Measurements from ENCODE around the gene NANOS3.
A peak's percentile ranks its signal among the peaks of the same experiment; 100 is the strongest.

NANOS3 gene

DNA sequence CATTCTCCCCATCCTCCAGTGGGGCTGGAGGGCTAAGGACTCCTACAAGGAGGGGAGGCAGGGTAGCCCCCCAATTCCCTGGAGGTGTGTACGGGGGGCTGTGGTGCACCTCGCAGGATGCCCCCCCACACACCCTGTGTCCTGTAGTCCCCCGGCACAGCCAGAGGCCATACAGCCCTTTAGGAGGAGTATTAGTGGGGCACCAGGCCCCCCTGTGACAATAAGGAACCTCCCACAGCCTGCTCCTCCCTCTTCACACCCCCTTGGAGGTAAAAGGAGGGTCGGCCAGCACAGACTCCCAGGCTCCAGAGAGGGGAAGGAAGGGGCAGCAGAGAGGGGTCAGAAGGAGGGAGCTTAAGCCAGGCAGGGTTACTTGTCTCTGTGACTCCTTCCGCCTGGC lies at the start of gene NANOS3:
TSS of gene NANOS3 (plus strand) at position 301 of the 400 bp plus-strand sequence. CDS start 115 bp downstream, outside the sequence.
- no peak for DNase-seq (ENCODE audit: low read depth in 2 of 2, low spot score in 1 of 2)

- DNase-seq (ENCODE audit: low read depth in 2 of 2, low spot score in 1 of 2), result no peak
These were observed 49.3 kb upstream of the NANOS3 start for GRCh38 chr19:13827656-13828055.

DNA sequence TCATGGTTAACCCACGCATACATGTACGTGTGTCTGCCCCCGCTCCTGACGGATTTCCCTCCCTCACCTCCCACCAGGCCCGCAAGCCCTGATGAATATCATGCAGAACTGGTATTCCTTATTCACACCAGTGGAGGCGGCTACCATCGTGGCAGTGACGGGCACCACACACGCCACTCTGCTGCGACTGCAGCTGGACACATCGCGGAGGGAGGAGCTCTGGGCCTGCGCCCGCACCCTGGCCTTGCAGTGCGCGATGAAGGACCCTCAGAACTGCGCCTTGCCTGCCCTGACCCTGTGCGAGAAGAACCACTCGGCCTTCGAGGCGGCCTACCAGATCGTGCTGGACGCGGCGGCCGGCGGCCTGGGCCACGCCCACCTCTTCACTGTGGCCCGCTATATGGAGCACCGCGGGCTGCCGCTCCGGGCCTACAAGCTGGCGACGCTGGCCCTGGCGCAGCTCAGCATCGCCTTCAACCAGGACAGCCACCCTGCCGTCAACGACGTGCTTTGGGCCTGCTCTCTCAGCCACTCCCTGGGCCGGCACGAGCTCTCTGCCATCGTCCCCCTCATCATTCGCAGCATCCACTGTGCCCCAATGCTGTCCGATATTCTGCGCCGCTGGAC lies 46.7 kb upstream of the NANOS3 start:
- DNase-seq (ENCODE audit: low read depth in 2 of 2, low spot score in 1 of 2), result no peak

GRCh38 chr19:13830741-13831536 lies 46.0 kb upstream of the NANOS3 start:
- DNase-seq (ENCODE audit: low read depth in 2 of 2, low spot score in 1 of 2), result no peak

GRCh38 chr19:13831537-13832467 lies 45.1 kb upstream of the NANOS3 start:
- no peak for DNase-seq (ENCODE audit: low read depth in 2 of 2, low spot score in 1 of 2)

GRCh38 chr19:13833330-13834243 lies 43.3 kb upstream of the NANOS3 start:
- peak; percentile 81 to 82 for DNase-seq (ENCODE audit: low read depth in 2 of 2, low spot score in 1 of 2)

DNA sequence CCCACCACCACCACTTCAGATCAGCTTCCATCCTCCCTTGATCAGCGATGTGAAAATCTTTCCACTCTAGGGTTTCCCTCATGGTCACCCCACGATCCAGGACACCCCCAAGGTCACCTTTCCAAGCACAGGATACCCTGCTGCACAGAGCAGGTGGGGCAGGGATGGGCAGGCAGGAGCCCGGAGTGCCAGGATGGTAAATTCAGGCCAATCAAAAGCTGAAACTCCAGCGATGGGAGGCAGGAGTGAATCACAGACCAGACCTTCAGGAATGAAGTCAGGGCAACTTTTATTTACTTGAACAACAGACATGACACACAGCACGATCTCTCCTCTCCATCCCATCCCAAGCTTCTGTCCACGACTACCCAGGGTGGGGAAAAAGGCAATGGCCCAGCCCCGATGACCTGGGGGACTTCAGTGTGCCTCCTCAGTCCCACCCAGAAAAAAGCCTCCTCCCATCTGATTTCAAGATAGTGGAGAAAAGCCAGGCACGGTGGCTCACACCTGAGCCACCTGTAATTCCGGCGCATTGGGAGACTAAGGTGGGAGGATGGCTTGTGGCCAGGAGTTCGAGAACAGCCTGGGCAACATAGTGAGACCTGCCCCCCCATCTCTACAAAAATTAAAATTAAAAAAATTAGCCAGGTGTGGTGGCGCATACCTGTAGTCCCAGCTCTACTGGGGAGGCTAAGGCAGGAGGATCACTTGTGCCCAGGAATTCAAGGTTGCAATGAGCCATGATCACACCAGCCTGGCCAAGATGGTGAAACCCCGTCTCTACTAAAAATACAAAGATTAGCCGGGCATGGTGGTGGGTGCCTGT lies 42.5 kb upstream of the NANOS3 start:
- no peak for DNase-seq (ENCODE audit: low read depth in 2 of 2, low spot score in 1 of 2)

DNA sequence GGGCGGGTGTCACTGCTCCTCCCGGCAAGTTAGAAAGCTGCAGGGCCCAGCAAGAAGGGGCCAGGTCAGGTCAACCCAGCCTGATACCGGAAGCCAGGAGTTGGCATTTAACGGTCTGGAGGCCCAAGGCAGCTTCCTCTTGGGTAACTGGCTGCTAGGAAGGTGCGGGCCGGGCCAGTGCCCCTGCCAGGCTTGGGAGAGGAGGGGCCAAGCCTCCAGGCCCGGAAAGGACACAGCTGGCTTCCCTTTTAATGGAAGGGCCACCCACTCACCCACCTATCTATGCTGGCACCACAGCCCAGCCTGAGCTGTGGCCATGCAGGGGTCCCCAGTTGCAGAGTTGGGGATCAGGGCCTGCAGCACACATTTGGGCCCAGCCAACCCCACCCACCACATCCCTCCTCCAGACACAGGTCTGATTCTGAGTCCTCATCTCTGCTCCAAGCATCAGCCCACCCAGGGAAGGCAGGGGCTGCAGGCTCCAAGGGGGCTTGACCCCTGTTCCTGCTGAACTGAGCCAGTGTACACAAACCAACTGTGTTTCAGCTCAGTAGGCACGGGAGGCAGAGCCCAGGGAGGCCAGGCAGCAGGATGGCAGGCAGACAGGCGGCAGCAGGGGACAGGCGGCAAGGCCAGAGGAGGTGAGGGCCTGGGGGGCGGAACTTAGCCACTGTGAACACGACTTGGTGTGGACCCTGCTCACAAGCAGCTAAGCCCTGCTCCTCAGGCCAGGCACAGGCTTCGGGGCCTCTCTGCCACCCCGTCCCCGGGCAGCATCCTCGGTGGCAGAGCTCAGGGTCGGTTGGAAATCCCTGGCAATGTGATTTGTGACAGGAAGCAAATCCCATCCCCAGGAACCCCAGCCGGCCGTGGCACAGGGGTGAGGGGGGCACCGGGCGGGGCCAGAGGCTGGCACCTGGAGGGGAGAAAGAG lies 40.9 kb upstream of the NANOS3 start:
- DNase-seq (ENCODE audit: low read depth in 2 of 2, low spot score in 1 of 2), result no peak

- no peak for DNase-seq (ENCODE audit: low read depth in 2 of 2, low spot score in 1 of 2)
These were observed 38.4 kb upstream of the NANOS3 start for GRCh38 chr19:13838435-13839129.

GRCh38 chr19:13839130-13839937 lies 37.6 kb upstream of the NANOS3 start:
- DNase-seq (ENCODE audit: low read depth in 2 of 2, low spot score in 1 of 2), result peak; percentile 79 to 89

- DNase-seq (ENCODE audit: low read depth in 2 of 2, low spot score in 1 of 2), result peak in 1 of 2 donors; percentile 71
These were observed 37.0 kb upstream of the NANOS3 start for GRCh38 chr19:13839938-13840304.

- DNase-seq (ENCODE audit: low read depth in 2 of 2, low spot score in 1 of 2), result no peak
These were observed 36.4 kb upstream of the NANOS3 start for GRCh38 chr19:13840305-13841085.

- DNase-seq (ENCODE audit: low read depth in 2 of 2, low spot score in 1 of 2), result no peak
These were observed 35.6 kb upstream of the NANOS3 start for GRCh38 chr19:13841086-13841961.

- no peak for DNase-seq (ENCODE audit: low read depth in 2 of 2, low spot score in 1 of 2)
These were observed 35.0 kb upstream of the NANOS3 start for GRCh38 chr19:13841962-13842290.

DNA sequence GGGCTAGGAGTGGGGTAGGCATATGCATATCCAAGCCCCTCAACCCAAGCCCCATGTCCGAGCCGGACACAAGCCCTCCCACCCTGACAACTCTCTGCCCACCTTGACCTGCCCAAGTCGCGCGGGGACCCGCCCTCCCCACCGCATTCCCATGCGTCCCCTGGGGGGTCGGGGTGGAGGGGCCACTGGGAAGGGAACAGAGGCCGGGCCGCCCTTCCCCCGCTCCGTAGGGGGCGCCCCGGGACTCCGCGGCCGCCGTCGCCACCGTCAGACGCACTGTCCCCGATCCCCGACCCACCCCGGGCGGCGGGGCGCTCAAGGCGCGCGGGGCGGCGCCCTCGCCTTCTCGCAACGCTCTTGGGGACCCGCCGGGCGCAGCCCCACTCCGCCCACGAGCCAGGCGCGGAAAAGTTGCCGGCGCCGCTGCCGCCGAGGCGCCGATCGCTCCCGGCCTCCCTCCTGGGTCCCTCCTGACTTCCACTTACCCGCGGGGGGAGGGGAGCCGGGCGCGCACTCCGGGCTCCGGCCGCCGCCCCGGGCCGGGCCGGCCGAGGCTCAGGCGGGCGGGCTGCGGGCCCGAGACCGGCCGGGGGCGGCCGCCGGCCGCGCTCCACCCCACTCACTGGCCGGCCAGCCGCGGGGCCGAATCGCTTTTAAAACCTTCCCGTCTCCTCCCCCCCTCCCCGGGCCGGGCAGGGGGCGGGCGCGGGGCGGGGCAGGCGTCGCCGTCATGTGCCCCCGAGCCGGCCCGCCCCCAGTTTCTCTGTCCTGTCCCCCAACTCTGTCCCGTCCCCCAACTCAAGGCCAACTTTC lies 34.4 kb upstream of the NANOS3 start:
- peak in 1 of 2 donors; percentile 63 for DNase-seq (ENCODE audit: low read depth in 2 of 2, low spot score in 1 of 2)
